Central memory CD8-positive, alpha-beta T cell (primary cell): Measurements from ENCODE around the gene KRTAP12-3.
A peak's percentile ranks its signal among the peaks of the same experiment; 100 is the strongest.
"Not testable (repeated sequence)": the region's sequence is repeated elsewhere in the genome, so short reads cannot be mapped to it uniquely, and the experiment has no call there.

Source experiments
- ATAC-seq: fragments of 150-1000 bp; cut with Tn5 transposase; replicated peaks from 2 replicates; pipeline ENCODE4 v1.10.0; 2022; ENCODE audit warnings: mild to moderate bottlenecking, moderate FRiP score, moderate number of reproducible peaks; ENCODE audit not compliant: poor library complexity, severe bottlenecking; ENCODE audit errors: extremely low read depth
- DNase-seq, 2 donors: peaks; one replicate each; pipeline ENCODE4 v3.0.0; 2021; ENCODE audit warnings: low spot score in 2 of 2
- H3K27ac Mint-ChIP-seq: one replicate; pipeline ENCODE4 v1.8.0; 2022; ENCODE audit warnings: low read depth, mild to moderate bottlenecking, moderate library complexity, mixed read lengths
- H3K27me3 Mint-ChIP-seq: one replicate; pipeline ENCODE4 v1.8.0; 2022; ENCODE audit warnings: mixed read lengths
- H3K36me3 Mint-ChIP-seq: one replicate; pipeline ENCODE4 v1.8.0; 2022; ENCODE audit warnings: mild to moderate bottlenecking, moderate library complexity, mixed read lengths; ENCODE audit not compliant: insufficient read depth
- H3K4me1 Mint-ChIP-seq: one replicate; pipeline ENCODE4 v1.8.0; 2022; ENCODE audit warnings: mixed read lengths
- H3K4me3 Mint-ChIP-seq: one replicate; pipeline ENCODE4 v1.8.0; 2022; ENCODE audit warnings: mild to moderate bottlenecking, moderate library complexity, mixed read lengths
- H3K9me3 Mint-ChIP-seq: one replicate; pipeline ENCODE4 v1.8.0; 2022; ENCODE audit warnings: mixed read lengths

KRTAP12-3 gene

GRCh38 chr21:44648557-44649311, 9.0 kb upstream of the KRTAP12-3 start:
- peaks cover 8% of the 10 kb centered on the region for H3K9me3 Mint-ChIP-seq
- no peak overlapping the region for H3K27ac Mint-ChIP-seq
- no peaks in the 10 kb centered on the region for H3K27me3 Mint-ChIP-seq
- no peak overlapping the region for H3K4me3 Mint-ChIP-seq
- no peaks in the 10 kb centered on the region for H3K36me3 Mint-ChIP-seq
- H3K4me1 Mint-ChIP-seq: peaks cover 27% of the 10 kb centered on the region
- no peak for ATAC-seq
- DNase-seq: no peak

- H3K27ac Mint-ChIP-seq: no peak overlapping the region
- H3K27me3 Mint-ChIP-seq: no peaks in the 10 kb centered on the region
- peaks cover 4% of the 10 kb centered on the region for H3K36me3 Mint-ChIP-seq
- DNase-seq: no peak
- ATAC-seq: no peak
- H3K9me3 Mint-ChIP-seq: peaks cover 4% of the 10 kb centered on the region
- peaks cover 36% of the 10 kb centered on the region for H3K4me1 Mint-ChIP-seq
- H3K4me3 Mint-ChIP-seq: no peak overlapping the region
These were observed 8.1 kb upstream of the KRTAP12-3 start for GRCh38 chr21:44649521-44650100.

GRCh38 chr21:44650265-44650972, 7.3 kb upstream of the KRTAP12-3 start:
- no peaks in the 10 kb centered on the region for H3K27me3 Mint-ChIP-seq
- no peak overlapping the region for H3K4me3 Mint-ChIP-seq
- peaks cover 6% of the 10 kb centered on the region for H3K36me3 Mint-ChIP-seq
- no peak overlapping the region for H3K27ac Mint-ChIP-seq
- ATAC-seq (no peak), DNase-seq (no peak)
- H3K9me3 Mint-ChIP-seq: no peaks in the 10 kb centered on the region
- peaks cover 40% of the 10 kb centered on the region for H3K4me1 Mint-ChIP-seq

GRCh38 chr21:44650973-44651675, 6.6 kb upstream of the KRTAP12-3 start:
- Mint-ChIP-seq H3K4me1 (peaks cover 43% of the 10 kb centered on the region), H3K27ac (no peak overlapping the region), H3K4me3 (no peak overlapping the region), H3K27me3 (no peaks in the 10 kb centered on the region), H3K36me3 (peaks cover 6% of the 10 kb centered on the region), H3K9me3 (peaks cover under 1% of the 10 kb centered on the region)
- no peak for DNase-seq
- no peak for ATAC-seq

- peaks cover 54% of the 10 kb centered on the region for H3K4me1 Mint-ChIP-seq
- no peak for ATAC-seq
- peaks cover 15% of the 10 kb centered on the region for H3K36me3 Mint-ChIP-seq
- peaks cover 13% of the 10 kb centered on the region for H3K9me3 Mint-ChIP-seq
- H3K27ac Mint-ChIP-seq: peak overlapping the region; percentile 95
- H3K4me3 Mint-ChIP-seq: no peak overlapping the region
- no peaks in the 10 kb centered on the region for H3K27me3 Mint-ChIP-seq
- no peak for DNase-seq
These were observed 4.6 kb upstream of the KRTAP12-3 start for GRCh38 chr21:44653123-44653522.

- Mint-ChIP-seq H3K4me1 (peaks cover 62% of the 10 kb centered on the region), H3K4me3 (peak overlapping the region; percentile 71), H3K36me3 (peaks cover 16% of the 10 kb centered on the region), H3K27me3 (no peaks in the 10 kb centered on the region), H3K27ac (peak overlapping the region; percentile 95), H3K9me3 (peaks cover 13% of the 10 kb centered on the region)
- peak; percentile 66 for ATAC-seq
- DNase-seq: peak; percentile 62 to 81
These were observed 3.8 kb upstream of the KRTAP12-3 start for GRCh38 chr21:44653656-44654575.

- Mint-ChIP-seq H3K4me3 (peak within 1 kb of the TSS; percentile 71), H3K4me1 (peaks cover 66% of the 10 kb centered on the region), H3K27me3 (no peaks in the 10 kb centered on the region), H3K9me3 (peaks cover 13% of the 10 kb centered on the region), H3K36me3 (peaks cover 18% of the 10 kb centered on the region), H3K27ac (peak within 1 kb of the TSS; percentile 95)
- ATAC-seq: no peak
- no peak for DNase-seq
These were observed 3.1 kb upstream of the KRTAP12-3 start, which contains the start of gene KRTAP12-4 for GRCh38 chr21:44654576-44655175. Gene KRTAP12-4, minus strand, starts transcription at chr21:44654659. Its CDS starts 45 bp downstream, at chr21:44654614.

- Mint-ChIP-seq H3K4me1 (peaks cover 61% of the 10 kb centered on the region), H3K36me3 (peaks cover 18% of the 10 kb centered on the region), H3K27me3 (no peaks in the 10 kb centered on the region), H3K4me3 (peak overlapping the region; percentile 73), H3K9me3 (peaks cover 13% of the 10 kb centered on the region), H3K27ac (peak overlapping the region; percentile 96)
- ATAC-seq (no peak), DNase-seq (no peak)
These were observed 864 bp upstream of the KRTAP12-3 start for GRCh38 chr21:44656868-44657267.

- H3K27me3 Mint-ChIP-seq: no peaks in the 10 kb centered on the region
- ATAC-seq: no peak
- H3K27ac Mint-ChIP-seq: peak overlapping the region; percentile 96
- DNase-seq: no peak
- peak overlapping the region; percentile 73 for H3K4me3 Mint-ChIP-seq
- H3K36me3 Mint-ChIP-seq: peaks cover 18% of the 10 kb centered on the region
- peaks cover 19% of the 10 kb centered on the region for H3K9me3 Mint-ChIP-seq
- peaks cover 58% of the 10 kb centered on the region for H3K4me1 Mint-ChIP-seq
These were observed 794 bp downstream of the KRTAP12-3 start for GRCh38 chr21:44658541-44658910.

GRCh38 chr21:44658913-44659595, 1.3 kb downstream of the KRTAP12-3 start:
- H3K27ac Mint-ChIP-seq: peak overlapping the region; percentile 96
- no peak for ATAC-seq
- peaks cover 18% of the 10 kb centered on the region for H3K36me3 Mint-ChIP-seq
- DNase-seq: peak in 1 of 2 donors; percentile 22
- H3K4me3 Mint-ChIP-seq: peak overlapping the region; percentile 73
- H3K4me1 Mint-ChIP-seq: peaks cover 53% of the 10 kb centered on the region
- no peaks in the 10 kb centered on the region for H3K27me3 Mint-ChIP-seq
- peaks cover 19% of the 10 kb centered on the region for H3K9me3 Mint-ChIP-seq

GRCh38 chr21:44661567-44661966, 3.8 kb downstream of the KRTAP12-3 start:
- Mint-ChIP-seq H3K9me3 (peaks cover 14% of the 10 kb centered on the region), H3K36me3 (peaks cover 12% of the 10 kb centered on the region), H3K4me1 (peaks cover 36% of the 10 kb centered on the region)
- not testable (repeated sequence) for H3K4me3 Mint-ChIP-seq, DNase-seq, H3K27me3 Mint-ChIP-seq, H3K27ac Mint-ChIP-seq, ATAC-seq
